Heart left ventricle (tissue), 13 donors: ENCODE measurements around the gene LSM14A.

Experiments used
- CTCF ChIP-seq, 12 donors: fragments of 200-600 bp; sonication (generic) in 4 of 12; IDR thresholded peaks; one replicate each; pipeline versions ENCODE4 v1.5.0 to v1.8.0; 2018 to 2022; ENCODE audit warnings: antibody characterized with exemption in 12 of 12, mild to moderate bottlenecking in 5 of 12
- POLR2A ChIP-seq, 2 donors: fragments of 450-650 bp; IDR thresholded peaks; one replicate each; pipeline ENCODE4 v1.6.1; 2017; ENCODE audit warnings: antibody characterized with exemption in 2 of 2, mild to moderate bottlenecking in 2 of 2, moderate library complexity in 2 of 2
- donor health status: ischemic (EF 13 %, LVEDD 7.1; RV severe dilation, severe dysfunction).
- donor health status: DM: no; HTN: yes; CAD: no.
- donor health status: DM: no; HTN: no; CAD: no.
- donor health status: ischemic (EF 25% LVEDD 6.9; RV normal size, moderate dysfunction).
- donor health status: ischemic (EF 25% LVEDD 5.7; RV mildly dilated, moderate dysfunction).
- donor health status: ischemic (EF 35%, LVEDD 5.7; RV mildly dilated, moderate dysfunction).
- donor health status: nonischemic (EF 11% LVEDD 7.7; RV severe dilation, severe dysfunction).
- donor health status: DM: yes; HTN: yes; CAD: no.
- donor health status: PGD.
- donor health status: ischemic (EF 29% LVEDD 5.4; RV normal size, mild dysfunction).
- donor health status: nonischemic (EF 23%, LVEDD 6.1; RV moderate dilation, normal function).

DNA sequence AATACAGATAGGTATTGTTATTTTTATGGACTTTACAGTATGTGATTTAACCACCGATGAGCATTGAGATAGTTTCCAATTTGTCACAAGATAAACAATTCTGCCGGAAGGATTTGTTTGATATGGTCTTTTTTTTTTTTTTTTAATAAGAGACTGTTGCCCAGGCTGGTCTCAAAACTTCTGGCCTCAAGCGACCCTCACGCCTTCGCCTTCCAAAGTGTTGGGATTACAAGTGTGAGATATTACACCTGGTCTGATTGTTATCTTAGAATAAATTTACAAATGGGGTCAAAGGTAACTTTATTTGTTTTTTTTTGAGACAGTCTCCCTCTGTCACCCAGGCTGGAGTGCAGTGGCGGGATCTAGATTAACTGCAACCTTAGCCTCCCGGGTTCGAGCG is 83.2 kb downstream of the LSM14A start:
- TF ChIP-seq CTCF (IDR thresholded peaks at IDR 0.05), result no peak
- TF ChIP-seq POLR2A (IDR thresholded peaks at IDR 0.05), result no peak
